NB4 (cell line): Measurements from ENCODE around the gene SFMBT1.

ENCODE experiments used
- DNase-seq: peaks from one replicate; pipeline ENCODE4 v3.0.0; 2010; ENCODE audit warnings: low read depth
- H3K4me3 ChIP-seq: one replicate; pipeline ENCODE4 v1.5.1; 2011; ENCODE audit warnings: mild to moderate bottlenecking, low read depth, low read length, moderate library complexity
- CTCF ChIP-seq: IDR thresholded peaks from one replicate; pipeline ENCODE4 v1.5.1; 2012; ENCODE audit warnings: low read depth, low read length
- MAX ChIP-seq: IDR thresholded peaks from 2 replicates; pipeline ENCODE4 v1.6.1; 2011; ENCODE audit warnings: low read depth, low read length
- MYC ChIP-seq: IDR thresholded peaks from 2 replicates; pipeline ENCODE4 v1.6.1; 2011; ENCODE audit warnings: low read depth, low read length
- POLR2A ChIP-seq: IDR thresholded peaks from 2 replicates; pipeline ENCODE4 v1.6.1; 2011; ENCODE audit warnings: mild to moderate bottlenecking; ENCODE audit not compliant: insufficient read length; ENCODE audit errors: extremely low read depth

Gene SFMBT1

GRCh38 chr3:52879581-52879980, 166.3 kb downstream of the SFMBT1 start:
- no peak for DNase-seq
- TF ChIP-seq CTCF (no peak), POLR2A (no peak), MYC (no peak), MAX (no peak)
- H3K4me3 ChIP-seq, result no peak overlapping the region

- H3K4me3 ChIP-seq, result no peak overlapping the region
- TF ChIP-seq CTCF (peak; percentile 5), MAX (no peak)
- DNase-seq, result no peak
Observed at GRCh38 chr3:52879090-52879489, 166.8 kb downstream of the SFMBT1 start.

GRCh38 chr3:52877085-52877484, 168.8 kb downstream of the SFMBT1 start:
- H3K4me3 ChIP-seq, result no peak overlapping the region
- TF ChIP-seq CTCF, result no peak
- no peak for TF ChIP-seq MYC
- no peak for TF ChIP-seq MAX
- TF ChIP-seq POLR2A, result no peak
- DNase-seq, result no peak

- no peak for TF ChIP-seq CTCF
- TF ChIP-seq MAX, result no peak
- TF ChIP-seq POLR2A, result no peak
- no peak for TF ChIP-seq MYC
- no peak for DNase-seq
- H3K4me3 ChIP-seq, result no peak overlapping the region
Observed at GRCh38 chr3:52874864-52875587, 170.8 kb downstream of the SFMBT1 start.

- no peak overlapping the region for H3K4me3 ChIP-seq
- TF ChIP-seq MYC, result no peak
- TF ChIP-seq CTCF, result no peak
- no peak for TF ChIP-seq MAX
- no peak for TF ChIP-seq POLR2A
Observed at GRCh38 chr3:52874160-52874701, 171.6 kb downstream of the SFMBT1 start.

More at GRCh38 chr3:52874160-52874701, 171.6 kb downstream of the SFMBT1 start:
- DNase-seq, result no peak
